Fibroblast of skin of left quadriceps (primary cell): ENCODE data around the gene KIR3DL2.
"Not testable (repeated sequence)": the region's sequence is repeated elsewhere in the genome, so short reads cannot be mapped to it uniquely, and the experiment has no call there.

ENCODE experiments used
- DNase-seq, 2 experiments: peaks; one replicate each; pipeline ENCODE4 v3.0.0-alpha.2; 2013; ENCODE audit warnings: low read depth in 2 of 2

KIR3DL2 gene

DNA sequence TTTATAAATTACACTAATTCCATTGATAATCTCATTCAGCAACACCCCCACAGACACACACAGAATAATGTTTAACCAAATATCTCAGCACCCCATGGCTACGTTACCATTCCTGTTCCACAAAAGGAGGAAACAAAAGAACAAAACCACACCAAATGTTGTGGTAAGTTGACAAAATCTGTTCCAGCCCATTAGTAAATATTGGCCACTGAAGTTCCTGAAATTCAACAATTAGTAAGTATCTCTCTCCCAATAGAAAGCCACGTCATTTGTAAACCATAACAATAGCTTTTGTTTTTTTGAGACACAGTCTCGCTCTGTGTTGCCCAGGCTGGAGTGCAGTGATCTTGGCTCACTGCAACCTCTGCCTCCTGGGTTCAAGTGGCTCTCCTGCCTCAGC is 21.5 kb downstream of the KIR3DL2 start:
- DNase-seq = no peak

DNA sequence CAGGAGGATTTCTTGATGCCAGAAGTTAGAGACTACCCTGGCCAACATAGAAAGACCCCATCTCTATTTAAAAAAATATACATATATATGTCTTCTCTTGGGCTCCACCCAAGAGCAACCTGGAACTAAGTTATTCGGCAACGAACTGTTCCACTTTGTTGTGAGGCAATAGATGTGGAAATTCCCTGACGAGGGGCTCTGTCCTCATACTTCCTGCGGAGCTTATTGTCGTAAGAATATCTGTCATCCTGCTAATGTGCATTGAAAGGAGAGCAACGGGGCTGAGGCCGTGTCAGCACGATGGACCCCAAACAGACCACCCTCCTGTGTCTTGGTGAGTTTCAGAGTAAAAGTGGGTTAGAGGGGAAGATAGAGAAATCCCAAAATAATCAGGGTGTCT is 23.7 kb downstream of the KIR3DL2 start, which contains the start of gene FCAR:
TSS of gene FCAR (plus strand) at position 246 of the 400 bp plus-strand sequence. CDS start at position 301, 55 bp downstream.
- DNase-seq = no peak

DNA sequence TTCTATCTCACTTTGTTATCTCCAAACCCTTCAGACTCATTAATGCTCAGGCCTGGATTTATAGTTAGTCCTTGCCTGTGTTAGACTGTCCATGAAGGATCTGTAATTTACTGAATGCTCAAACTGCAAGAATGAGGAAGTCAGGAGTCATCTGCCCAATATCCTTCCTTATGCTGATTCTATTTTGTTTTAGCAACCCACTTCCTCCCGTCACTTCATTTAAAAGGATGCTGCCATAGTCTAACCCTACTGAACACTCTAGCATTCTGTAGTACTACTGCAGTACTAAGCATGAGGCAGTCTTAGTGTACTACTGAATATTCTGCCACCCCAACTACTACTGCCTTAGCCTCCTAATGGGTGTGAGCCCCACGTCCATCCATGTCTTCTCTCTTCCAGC is 25.3 kb downstream of the KIR3DL2 start:
- no peak for DNase-seq

DNA sequence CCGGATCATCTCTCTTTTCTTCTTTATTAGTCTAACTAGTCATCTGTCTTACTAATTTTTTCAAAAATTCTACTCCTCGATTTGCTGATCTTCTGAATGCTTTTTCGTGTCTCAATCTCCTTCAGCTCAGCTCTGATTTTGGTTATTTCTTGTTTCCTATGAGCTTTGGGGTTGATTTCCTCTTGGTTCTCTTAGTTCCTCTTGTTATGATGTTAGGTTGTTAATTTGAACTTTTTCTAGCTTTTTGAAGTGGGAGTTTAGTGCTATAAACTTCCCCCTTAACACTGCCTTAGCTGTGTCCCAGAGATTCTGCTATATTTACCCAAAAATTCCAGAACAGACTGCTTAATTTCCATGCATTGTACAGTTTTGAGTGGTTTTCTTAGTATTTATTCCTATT is 27.2 kb downstream of the KIR3DL2 start:
- DNase-seq = no peak

DNA sequence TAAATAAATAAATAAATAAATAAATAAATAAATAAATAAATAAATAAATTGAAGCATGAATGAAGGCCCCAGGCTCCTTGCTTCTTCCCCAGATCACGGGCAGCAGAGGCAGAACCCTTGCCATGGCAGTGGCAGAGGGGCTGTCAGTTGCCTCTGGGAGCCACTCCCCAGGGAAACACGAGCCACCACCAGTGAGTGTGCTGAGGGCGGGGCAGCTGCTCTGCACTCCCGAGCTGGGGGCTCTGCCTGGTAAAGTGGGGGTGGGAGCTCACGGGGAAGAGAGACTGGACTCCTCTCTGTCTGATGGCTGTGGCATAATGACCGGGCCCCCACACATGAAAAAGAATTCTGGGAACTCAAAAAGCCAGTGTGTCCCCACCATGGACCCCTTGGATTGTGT is 31.6 kb downstream of the KIR3DL2 start:
- DNase-seq = no peak

DNA sequence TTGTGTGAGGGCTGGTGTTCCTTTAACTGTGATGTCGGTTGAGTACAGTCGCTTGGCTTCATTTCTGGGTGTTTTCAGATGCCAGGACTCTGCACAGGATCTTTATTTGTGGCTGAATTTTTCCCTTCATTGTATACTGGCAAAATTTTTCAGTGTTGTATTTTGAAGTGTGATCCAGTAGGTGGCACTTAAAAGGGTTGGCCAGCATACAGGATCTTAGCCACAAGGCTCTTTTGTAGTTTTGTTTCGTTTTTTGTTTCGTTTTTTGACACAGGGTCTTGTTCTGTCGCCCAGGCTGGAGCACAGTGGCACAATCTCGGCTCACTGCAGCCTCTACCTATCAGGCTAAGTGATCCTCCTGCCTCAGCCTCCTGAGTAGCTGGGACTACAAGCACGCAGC is 32.5 kb downstream of the KIR3DL2 start:
- DNase-seq = no peak

DNA sequence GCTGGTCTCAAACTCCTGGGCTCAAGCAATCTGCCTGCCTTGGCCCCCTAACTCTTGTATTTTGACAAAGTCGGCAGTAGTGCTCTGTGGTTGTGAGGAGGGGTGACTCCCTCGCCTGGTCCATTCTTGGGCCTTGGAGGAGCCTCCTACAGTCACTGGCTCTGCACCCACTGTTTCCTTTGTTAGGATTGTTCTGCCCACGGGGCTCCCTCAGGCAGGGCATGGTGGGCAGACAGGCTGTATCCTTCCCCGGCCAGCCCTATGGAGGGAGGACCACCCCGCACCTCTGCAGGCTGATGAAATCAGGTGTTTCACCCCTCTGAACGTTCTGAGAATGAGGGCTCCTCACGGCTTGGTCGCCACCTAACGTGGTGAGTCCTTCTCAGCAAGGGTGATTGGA is 33.0 kb downstream of the KIR3DL2 start:
- DNase-seq = no peak

DNA sequence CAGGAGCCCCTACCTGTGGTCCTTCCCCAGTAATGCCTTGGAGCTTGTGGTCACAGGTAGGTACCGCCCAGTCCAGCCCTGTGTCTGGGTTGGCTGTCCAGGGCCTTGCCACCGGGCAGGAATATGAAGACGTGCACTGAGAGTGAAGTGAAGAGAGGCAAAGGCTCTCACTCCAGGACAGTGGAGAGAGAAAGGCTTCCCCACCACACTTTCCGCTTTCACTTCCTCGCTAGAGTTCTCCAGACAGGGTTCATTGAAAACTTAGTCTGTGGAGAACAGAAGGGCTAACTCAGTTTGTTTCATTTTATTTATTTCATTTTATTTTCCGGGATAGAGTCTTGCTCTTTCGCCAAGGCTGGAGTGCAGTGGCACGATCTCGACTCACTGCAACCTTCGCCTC is 38.0 kb downstream of the KIR3DL2 start:
- no peak for DNase-seq

DNA sequence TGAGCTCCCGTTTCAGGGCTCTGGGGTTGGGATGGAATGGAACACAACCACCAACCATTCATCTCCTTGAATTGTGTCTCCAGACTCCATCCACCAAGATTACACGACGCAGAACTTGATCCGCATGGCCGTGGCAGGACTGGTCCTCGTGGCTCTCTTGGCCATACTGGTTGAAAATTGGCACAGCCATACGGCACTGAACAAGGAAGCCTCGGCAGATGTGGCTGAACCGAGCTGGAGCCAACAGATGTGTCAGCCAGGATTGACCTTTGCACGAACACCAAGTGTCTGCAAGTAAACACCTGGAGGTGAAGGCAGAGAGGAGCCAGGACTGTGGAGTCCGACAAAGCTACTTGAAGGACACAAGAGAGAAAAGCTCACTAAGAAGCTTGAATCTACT is 39.3 kb downstream of the KIR3DL2 start:
- no peak for DNase-seq

DNA sequence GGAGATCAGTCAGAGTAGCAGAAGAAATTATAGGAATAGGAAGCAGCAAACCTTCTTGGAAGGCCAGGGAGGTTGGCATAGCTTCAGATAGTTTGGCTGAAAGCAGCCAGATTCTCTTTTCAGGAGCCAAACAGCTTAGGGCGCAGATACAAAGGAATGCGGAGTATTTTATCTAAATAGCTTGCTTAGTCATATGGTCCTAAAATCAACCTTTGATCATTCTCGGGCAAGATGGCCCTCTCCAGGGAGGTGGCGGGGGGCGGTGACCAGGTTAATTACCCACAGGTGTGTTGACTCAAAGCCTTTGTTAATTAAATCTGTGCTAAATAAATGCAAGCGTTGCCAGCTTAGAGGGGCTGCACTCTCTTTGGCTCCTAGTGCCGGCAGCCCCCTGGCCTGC is 43.2 kb downstream of the KIR3DL2 start:
- DNase-seq = no peak

DNA sequence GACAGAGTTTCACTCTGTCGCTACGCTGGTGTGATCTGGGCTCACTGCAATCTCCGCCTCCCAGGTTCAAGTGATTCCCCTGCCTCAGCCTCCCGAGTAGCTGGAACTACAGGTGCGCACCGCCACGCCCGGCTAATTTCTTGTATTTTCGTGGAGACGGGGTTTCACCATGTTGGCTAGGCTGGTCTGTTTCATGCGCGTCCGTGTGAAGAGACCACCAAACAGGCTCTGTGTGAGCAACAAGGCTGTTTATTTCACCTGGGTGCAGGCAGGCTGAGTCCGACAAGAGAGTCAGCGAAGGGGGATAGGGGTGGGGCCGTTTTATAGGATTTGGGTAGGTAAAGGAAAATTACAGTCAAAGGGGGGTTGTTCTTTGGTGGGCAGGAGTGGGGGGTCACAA is 43.9 kb downstream of the KIR3DL2 start:
- not testable (repeated sequence) for DNase-seq

DNA sequence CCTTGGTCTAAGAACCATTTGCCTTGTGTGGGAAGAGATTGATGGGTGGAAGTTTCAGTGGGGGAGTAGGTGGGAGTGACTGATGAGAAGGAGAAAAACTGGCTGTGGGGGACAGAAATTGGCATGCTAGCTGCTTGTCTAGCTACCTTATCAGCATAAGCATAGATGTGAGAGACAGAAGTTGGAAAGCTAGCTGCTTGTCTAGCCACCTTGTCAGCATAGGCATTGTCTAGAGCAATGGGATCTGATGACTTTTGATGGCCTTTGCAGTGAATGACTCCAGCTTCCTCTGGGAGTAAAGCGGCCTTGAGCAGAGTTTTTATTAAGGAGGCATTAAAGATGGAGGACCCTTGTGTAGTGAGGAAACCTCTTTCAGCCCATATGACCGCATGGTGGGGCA is 45.8 kb downstream of the KIR3DL2 start:
- no peak for DNase-seq

DNA sequence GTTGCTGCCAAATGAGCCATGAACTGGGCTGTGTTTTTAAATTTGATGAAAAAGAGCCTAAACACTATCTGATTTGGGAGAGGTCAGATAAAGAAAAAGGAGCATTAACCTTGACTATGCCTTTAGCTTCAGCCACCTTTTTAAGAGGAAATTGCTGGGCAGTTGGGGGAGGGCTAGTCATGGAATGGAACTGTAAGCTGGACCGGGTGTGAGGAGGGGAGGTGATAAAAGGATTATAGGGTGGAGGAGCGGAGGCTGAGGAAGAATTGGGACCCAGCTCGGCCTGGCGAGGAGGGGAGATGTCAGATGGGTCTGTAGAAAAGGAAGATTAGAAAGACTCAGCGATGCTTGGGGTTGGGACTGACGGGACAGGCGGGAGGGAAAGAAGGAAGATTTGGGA is 48.4 kb downstream of the KIR3DL2 start:
- DNase-seq = not testable (repeated sequence)

DNA sequence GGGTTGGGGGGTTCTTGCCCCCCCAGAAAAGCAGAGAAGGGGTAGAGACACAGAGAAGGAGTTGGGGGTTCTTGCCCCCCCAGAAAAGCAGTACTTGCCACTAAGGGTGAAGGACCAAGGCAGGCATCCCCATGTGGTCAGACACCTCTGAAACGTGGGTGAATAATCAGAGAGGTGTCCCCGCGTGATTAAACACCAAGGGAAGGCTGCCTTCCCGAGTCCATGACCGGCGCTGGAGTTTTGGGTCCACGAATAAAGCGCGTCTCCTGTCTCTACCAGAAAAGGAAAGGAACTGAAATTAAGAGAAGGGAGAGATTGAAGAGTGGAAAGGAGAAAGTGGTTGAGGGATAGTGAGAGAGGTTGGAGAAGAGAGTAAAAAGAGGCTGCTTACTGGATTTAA is 49.4 kb downstream of the KIR3DL2 start:
- not testable (repeated sequence) for DNase-seq

DNA sequence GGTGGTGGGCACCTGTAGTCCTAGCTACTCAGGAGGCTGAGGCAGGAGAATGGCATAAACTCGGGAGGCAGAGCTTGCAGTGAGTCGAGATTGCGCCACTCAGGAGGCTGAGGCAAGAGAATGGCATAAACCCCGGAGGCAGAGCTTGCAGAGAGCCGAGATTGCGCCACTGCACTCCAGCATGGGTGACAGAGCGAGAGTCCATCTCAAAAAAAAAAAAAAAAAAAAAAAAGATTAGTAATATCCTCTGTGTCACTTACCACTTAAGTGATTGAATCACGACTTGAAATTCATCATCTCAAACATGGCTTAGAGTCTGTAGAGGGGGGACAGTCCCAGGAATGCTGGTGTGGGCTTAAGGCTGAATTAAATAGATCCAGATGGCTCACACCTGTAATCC is 50.9 kb downstream of the KIR3DL2 start:
- DNase-seq = not testable (repeated sequence)

DNA sequence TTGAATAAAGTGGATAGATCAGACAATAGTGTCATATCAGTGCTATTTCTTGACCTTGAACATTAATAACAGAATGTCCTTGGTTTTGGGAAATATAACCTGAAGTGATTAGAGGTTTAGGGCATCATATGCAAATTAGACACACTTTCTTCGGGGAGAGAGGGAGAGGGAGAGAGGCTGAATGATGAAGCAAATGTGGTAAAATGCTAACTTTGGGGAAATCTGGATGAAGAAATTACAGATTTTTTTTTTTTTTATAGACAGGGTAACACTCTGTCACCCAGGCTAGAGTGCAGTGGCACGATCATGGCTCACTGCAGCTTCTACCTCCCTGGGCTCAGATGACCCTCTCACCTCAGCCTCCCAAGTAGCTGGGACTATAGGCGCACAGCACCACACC is 51.8 kb downstream of the KIR3DL2 start:
- no peak for DNase-seq

DNA sequence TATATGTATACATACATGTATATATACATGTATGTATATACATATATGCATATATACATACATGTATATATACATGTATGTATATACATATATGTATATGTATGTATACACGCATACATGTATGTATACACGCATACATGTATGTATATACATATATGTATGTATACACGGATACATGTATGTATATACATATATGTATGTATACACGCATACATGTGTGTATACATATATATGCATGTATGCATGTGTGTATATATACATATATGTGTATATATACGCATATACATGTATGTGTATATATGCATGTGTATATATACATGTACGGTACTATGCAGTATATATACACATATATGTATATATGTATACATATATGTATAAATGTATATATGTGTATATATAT is 53.1 kb downstream of the KIR3DL2 start:
- DNase-seq = no peak

DNA sequence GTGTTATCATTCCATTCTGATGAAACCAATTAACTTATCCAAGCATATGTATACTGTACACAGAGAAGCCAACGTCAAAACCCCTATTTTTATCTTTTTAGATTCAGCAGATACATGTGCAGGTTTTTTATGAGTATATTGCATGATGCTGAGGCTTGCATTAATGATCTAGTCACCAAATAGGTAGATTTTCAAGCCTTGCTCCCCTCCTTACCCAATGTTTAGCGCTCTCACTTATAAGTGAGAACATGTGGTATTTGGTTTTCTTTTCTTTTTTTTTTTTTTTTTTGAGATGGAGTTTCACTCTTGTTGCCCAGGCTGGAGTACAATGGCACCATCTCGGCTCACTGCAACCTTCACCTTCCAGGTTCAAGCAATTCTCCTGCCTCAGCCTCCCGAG is 54.0 kb downstream of the KIR3DL2 start:
- not testable (repeated sequence) for DNase-seq

DNA sequence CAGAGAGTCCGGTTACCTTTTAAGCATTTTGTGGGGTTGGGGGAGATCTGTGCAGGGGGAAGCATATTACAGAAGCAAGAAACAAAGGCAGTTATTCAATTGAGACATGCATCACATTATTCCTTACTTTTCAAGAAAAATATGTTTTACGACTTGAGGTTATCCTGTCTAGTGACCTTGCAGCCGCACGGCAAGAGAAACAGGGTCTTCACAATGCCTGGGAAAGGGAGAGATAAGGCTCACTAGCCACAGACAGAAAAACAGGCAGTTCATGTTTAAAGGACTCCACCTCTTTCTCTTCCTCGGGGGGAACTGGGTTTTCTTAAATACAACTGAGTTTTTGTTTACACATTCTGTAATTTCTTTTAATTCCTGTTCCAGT is 55.2 kb downstream of the KIR3DL2 start:
- no peak for DNase-seq

DNA sequence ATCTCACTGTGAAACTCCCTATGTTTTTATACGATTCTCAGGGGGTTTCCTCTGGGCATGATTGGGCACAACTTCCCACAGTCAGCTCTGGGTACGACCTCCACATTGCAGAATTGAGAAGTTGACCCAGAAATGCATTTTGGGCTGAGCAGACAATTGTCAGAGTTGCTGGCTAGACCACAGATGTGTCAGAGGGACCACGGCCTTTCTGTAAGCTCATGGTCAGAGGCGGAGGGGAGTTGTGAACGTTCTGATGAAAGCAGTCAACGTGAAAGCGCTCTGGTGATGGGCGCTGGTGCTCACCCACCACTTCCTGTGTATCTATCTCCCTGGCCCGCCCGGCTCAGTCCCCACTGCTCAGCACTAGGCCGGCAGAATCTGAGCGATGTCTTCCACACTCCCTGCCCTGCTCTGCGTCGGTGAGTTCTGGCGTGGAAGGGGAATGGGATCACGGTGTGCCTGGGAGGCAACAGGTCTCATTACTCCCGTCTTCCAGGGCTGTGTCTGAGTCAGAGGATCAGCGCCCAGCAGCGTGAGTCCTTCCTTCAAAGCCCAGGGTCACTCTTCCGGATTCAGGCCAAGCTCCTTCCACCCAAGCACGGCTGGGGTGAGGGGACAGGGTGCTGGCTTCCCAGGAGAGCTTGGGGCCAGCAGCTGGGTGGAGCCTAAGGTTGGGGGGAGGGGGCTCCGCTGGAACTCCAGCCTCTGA is 55.7 kb downstream of the KIR3DL2 start, which contains the start of gene NCR1:
TSS of gene NCR1 (plus strand) at position 346 of the 709 bp plus-strand sequence. CDS start at position 386, 40 bp downstream.
- no peak for DNase-seq

DNA sequence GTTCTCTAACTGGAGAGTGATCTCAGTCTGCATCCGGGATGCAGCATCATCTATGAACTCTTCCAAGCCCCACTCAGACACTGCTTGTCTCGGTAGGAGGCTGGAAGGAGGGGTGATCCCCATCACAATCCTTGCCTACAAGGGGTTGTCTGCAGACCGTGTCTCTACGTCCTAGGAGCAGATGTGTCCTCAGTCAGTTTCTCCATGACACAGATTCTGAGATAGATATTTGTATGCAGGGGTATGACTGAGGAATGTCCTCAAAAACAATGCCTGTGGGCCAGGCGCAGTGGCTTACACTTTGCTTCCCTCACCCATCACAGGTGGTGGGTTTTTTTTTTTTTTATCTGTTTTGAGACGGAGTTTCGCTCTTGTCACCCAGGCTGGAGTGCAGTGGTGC is 56.6 kb downstream of the KIR3DL2 start:
- no peak for DNase-seq

DNA sequence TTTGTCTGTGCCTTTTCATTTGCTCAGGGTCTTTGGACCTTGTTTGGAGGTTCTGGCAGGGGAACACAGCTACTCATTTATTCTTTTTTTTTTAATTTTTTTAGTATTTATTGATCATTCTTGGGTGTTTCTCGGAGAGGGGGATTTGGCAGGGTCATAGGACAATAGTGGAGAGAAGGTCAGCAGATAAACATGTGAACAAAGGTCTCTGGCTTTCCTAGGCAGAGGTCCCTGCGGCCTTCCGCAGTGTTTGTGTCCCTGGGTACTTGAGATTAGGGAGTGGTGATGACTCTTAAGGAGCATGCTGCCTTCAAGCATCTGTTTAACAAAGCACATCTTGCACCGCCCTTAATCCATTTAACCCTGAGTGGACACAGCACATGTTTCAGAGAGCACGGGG is 57.7 kb downstream of the KIR3DL2 start:
- DNase-seq = not testable (repeated sequence)
